Medulla oblongata (tissue), 1 donor: ENCODE data around the gene PILRA.

Experiments
- DNase-seq: peaks from one replicate; pipeline ENCODE4 v3.0.0-alpha.2; 2015; ENCODE audit errors: extremely low spot score

Gene PILRA

DNA sequence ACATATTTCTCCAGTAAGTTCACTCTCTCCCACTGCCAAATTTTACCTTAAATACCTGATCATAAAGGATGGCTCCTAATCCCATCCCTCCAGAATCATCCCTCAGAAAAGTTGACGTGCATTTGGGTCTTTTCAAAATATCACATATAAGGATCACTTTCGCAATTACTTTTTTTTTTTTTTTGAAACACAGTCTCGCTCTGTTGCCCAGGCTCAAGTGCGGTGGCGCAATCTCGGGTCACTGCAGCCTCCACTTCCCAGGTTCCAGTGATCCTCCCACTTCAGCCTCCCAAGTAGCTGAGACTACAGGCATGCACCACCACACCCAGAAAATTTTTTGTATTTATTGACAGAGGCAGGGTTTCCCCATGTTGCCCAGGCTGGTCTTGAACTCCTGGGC is 37.8 kb downstream of the PILRA start:
- no peak for DNase-seq

DNA sequence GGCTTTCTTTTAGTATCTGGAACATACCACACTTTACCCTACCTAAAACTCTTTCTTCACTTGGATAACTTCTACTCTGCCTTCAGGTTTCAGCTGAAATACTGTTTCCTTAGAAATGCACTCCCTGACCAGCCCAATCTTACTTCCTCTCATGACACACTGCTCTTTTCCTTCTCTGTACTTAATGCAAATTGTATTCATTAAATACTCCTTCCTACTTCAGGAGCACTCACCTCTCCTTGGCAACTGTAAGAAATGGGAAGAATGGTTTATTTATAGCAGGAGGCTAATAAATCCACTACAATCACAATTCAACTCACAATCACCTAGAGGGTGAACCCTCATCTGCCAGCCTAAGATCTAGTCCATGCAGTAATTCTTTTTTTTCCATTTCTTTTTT is 40.1 kb downstream of the PILRA start:
- no peak for DNase-seq

- no peak for DNase-seq
Measured at GRCh38 chr7:100413889-100414288, 40.6 kb downstream of the PILRA start.

DNA sequence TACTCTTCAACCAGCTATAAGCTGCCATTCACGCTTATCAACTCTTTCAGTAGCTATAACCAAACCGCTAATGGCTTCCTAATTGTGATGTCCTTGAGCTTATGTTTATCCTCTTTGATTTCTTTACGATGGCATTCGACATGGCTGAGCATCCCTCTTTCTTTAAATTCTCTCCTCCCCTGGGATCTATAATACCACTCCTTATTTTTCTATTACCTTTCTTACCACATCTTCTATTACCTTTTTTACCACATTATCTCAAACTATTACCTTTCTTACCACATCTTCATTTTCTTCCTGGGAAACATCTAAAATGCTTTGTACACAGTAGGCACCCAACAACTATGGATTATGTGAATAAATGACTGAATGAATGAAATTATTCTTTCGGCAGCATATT is 42.2 kb downstream of the PILRA start:
- DNase-seq: no peak

DNA sequence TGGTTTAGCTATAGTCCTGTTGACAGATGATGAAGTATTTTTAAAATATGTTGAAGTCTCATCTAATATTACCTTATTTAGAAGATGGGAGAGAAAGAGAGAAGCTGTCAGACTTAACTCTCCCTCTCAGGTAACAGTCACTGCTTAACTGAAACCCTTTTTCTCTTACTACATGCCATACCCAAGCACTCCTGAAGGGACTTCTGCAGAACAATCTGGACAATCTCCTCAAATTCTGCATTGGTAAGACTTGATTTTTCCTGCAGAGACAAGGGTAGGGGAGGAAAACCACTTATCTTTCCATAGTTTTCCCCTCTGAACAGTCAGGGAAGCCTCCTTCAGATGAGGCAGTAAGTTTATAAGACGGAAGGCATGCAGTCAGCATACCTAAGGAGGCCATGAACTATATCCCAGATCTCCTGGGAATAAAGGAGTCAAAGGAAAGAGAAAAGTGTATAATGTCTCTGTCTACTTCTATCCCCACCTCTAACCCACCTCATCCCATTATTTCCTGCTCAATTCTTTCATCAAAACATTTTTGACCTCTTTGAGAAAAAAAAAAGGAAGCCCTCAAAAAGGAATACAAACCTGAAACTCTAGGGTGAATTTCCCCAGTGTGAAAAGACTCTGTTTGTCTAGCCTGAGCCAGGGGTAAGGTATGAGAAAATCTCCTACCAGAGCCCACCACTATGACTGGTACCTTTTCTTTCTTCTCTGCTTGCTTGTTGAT is 45.8 kb downstream of the PILRA start:
- DNase-seq: no peak

- no peak for DNase-seq
Measured at GRCh38 chr7:100419660-100420226, 46.5 kb downstream of the PILRA start.

DNA sequence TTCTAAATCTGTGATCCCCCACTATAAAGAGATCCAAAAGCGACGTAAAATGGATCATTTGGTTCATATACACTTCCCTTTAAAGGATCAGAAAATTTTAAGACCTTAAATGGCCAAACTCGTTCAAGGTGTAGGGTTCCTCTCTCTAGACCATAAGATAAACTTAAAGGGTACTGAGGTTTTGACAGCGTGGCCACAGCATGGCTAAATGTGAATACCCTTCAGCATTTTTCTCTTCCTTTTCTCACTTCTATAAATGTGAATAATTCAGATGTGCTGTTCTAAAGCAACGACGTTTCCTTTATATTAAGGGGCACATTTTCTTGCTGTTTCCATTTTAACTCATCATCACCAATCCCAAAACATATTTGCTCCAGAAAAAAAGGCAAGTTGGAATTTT is 50.0 kb downstream of the PILRA start:
- DNase-seq: no peak

DNA sequence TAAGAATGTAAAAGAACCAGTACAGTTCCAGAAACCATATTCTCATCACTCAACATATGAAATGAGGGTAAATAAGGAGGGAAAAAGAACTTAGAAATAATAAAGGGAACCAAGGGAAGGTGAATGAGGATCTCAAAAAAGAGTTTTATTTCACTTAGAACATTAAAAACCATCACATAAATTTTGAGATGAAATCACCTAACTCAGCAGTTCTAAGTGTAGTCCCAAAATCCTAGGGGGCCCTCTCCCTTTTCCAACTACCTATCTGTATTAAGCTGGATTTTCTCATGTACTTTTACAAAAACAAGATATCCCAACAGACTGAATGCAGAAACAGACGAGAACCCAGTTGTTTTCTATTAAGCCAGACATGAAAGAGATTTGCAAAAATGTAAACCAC is 52.1 kb downstream of the PILRA start:
- no peak for DNase-seq

DNA sequence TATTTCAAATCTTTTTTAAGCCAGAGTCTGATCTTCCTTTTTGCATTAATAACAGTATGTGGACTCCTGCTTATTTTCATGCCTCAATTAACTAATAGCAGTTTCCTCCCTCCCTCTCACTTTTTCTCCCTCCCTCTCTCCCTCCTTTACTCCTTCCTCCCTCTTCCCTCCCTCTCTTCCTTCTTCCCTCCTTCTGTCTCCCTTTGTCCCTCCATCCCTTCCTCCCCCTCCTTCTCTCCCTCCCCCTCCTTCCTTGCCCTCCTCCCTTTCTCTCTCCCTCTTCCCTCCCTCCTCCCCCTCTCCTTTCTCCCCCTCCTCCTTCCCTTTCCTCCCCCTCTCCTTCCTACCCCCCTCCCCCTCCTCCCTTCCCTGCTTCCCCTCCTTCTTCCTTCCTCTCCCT is 53.2 kb downstream of the PILRA start:
- no peak for DNase-seq

GRCh38 chr7:100427762-100428198 is 54.5 kb downstream of the PILRA start:
- DNase-seq: no peak

GRCh38 chr7:100428199-100428966 is 55.1 kb downstream of the PILRA start, which contains the start of gene ZCWPW1:
Gene ZCWPW1 (minus strand): TSS chr7:100428703. CDS start chr7:100420649, 8,054 bp downstream.
- DNase-seq: peak; percentile 97

- DNase-seq: peak; percentile 99
Measured at GRCh38 chr7:100428967-100429636, 55.8 kb downstream of the PILRA start.

- peak; percentile 96 for DNase-seq
Measured at GRCh38 chr7:100429637-100430492, 56.6 kb downstream of the PILRA start, which contains the start of gene MEPCE. Gene MEPCE (plus strand): TSS chr7:100429831. CDS start chr7:100430019, 188 bp downstream.

- DNase-seq: peak; percentile 35
Measured at GRCh38 chr7:100430493-100431285, 57.4 kb downstream of the PILRA start.

GRCh38 chr7:100431286-100431735 is 58.0 kb downstream of the PILRA start:
- no peak for DNase-seq

- no peak for DNase-seq
Measured at GRCh38 chr7:100432053-100432452, 58.8 kb downstream of the PILRA start.

DNA sequence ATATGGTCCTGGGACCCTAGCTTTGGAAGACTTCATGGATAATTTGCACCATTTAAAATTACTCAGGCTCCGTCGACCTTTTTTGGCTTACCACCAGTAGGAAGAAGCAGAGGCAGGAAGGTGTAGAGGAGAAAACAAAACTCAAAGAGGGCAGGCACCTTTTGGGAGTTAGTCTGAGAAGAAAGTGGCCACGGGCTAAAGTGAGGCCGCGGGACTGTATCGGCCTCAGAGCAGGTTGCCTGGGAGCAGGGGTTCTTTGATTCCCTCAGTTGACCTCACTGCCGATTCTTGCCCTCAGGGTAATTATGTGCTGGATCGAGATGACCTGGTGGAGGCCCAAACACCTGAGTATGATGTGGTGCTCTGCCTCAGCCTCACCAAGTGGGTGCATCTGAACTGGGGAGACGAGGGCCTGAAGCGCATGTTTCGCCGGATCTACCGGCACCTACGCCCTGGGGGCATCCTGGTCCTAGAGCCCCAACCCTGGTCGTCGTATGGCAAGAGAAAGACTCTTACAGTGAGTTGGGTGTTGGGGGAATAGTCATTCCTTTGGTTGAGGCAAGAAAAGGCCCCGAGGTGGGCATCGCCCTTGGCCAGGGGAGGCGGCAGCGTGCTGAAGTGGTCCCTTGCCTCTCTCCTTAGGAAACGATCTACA is 59.5 kb downstream of the PILRA start:
- no peak for DNase-seq

DNA sequence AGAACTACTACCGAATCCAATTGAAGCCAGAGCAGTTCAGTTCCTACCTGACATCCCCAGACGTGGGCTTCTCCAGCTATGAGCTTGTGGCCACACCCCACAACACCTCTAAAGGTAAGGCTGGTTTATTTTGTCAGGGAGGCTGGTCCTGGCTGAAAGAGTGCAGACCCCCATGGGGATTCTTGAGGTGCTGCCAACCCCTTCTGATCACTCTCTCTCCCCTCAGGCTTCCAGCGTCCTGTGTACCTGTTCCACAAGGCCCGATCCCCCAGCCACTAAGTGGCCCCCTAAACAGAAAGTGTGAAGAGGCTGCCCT is 59.9 kb downstream of the PILRA start:
- DNase-seq: no peak

DNA sequence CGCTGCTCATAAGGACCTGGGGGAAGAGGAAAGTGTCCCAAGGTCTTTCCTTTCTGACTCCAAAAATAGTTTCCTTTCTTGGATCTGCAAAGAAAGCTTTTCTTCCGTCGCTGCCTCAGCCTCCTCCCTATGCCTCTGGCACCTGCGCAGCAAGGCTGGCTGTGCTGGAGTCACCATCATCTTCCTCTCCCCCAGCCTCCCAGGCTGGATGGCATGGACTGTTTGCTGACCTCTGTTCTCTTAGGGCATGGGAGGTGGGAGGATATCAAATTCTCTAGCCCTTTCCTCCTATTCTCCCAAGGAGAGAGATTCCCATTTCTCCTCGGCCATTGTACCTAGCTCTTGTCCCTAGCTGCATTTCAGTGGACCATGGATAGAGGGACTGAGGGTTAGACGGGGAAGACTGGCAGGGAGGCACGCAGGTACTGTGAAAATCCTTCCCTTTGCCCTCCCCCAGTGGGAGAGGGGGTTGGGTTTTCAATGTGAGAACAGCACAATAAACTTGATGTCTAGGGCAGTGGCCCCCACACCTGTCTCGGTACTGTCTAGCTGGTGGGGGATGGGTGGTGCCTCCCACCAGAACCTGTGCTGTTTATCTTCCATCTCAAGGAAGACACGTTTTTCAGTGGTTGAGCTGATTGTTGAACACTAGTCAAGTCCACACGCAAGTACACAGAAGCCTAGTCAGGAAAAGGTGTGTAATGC is 60.5 kb downstream of the PILRA start:
- DNase-seq: no peak
